ENCODE data around the gene KIF5B. TPM values are rescaled to one million over a fixed set of nuclear protein-coding genes. Genes with fewer than 3 reads are reported as not detected.
"Not testable (repeated sequence)": the region's sequence is repeated elsewhere in the genome, so short reads cannot be mapped to it uniquely, and the experiment has no call there.

Gene KIF5B
- total and polyA plus RNA-seq, 7 donors = 46.5 to 135 (median 97.4) TPM

DNA sequence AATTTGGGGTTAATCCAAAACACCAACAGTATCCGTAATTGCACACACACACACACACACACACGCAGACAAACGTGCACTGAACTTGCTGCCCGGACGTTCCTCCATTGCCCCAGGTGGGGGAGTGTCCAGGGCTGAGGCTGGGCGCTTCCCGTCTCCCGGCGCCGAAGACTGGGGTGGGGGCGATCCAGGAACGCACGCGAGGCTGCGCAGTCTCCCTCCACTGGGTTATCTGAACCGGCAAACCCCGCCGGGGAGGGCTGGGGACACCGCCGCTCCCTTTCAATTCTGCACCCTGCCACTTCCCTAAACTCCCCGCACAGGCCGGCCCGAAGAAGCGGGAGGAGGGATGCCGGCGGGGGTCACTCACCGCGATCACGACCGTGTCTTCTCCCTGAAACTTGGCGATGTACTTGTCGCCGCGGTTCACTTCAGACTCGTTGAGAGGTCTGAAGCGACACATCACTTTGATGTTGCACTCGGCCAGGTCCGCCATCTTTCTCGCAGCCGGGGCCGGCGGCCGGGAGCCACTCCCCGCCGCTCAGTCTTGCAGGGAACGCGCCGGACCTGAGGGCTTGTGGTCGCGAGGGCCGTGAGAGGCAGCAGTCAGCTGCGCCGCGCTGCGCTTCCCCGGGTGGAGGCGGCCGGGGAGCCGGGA is 618 bp downstream of the KIF5B start:
- no peaks in the 10 kb centered on the region for H3K9me3 ChIP-seq
- intact Hi-C loops (cut with DNase I) = loop anchor here in 1 of 2 donors (5.0 to 10.0 kb wide), 2 partner anchors 82 to 289 kb away; partner anchors contain the start of gene EPC1
- WGBS, 3 donors = 0 to 1% (median 1%) methylated on average over 55 to 59 of the region's 59 CpGs

DNA sequence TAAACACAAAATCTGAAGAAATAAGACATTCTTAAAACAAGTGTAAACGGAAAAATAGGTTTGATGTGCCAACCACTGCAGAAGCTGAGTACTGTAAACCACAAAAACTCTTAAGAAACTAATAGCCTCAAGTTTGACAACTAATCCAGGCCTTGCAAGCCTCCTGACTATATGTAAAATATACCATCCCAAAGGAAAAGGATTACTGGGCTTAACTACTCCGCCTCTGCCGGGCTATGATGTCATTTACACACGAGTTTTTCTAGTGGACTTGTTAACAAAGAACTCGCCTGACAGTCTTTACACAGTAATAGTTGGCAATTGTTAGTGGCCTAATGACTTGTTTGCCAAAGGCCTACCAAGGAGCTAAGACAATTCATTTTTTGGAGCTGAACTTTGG is 2.1 kb downstream of the KIF5B start:
- DNase-seq (no peak), ATAC-seq (no peak)
- intact Hi-C loops (cut with DNase I) = loop anchor here in 1 of 2 donors (10.0 kb wide), 1 partner anchor 291 kb away; the partner anchor contains the start of gene EPC1
- Histone ChIP-seq H3K27ac (peak overlapping the region; percentile 20), H3K27me3 (ENCODE audit: insufficient read depth in 3 of 3, low read length in 2 of 3) (no peaks in the 10 kb centered on the region), H3K36me3 (ENCODE audit: insufficient read depth in 1 of 2, low read depth in 1 of 2) (no peaks in the 10 kb centered on the region), H3K4me3 (peak overlapping the region; percentile 78), H3K4me1 (peaks cover 49% of the 10 kb centered on the region), H3K9me3 (no peaks in the 10 kb centered on the region)
- 11 to 18% (median 12%) methylated on average over 5 of the region's 5 CpGs for WGBS, 3 donors
- TF ChIP-seq, protein P1, sequence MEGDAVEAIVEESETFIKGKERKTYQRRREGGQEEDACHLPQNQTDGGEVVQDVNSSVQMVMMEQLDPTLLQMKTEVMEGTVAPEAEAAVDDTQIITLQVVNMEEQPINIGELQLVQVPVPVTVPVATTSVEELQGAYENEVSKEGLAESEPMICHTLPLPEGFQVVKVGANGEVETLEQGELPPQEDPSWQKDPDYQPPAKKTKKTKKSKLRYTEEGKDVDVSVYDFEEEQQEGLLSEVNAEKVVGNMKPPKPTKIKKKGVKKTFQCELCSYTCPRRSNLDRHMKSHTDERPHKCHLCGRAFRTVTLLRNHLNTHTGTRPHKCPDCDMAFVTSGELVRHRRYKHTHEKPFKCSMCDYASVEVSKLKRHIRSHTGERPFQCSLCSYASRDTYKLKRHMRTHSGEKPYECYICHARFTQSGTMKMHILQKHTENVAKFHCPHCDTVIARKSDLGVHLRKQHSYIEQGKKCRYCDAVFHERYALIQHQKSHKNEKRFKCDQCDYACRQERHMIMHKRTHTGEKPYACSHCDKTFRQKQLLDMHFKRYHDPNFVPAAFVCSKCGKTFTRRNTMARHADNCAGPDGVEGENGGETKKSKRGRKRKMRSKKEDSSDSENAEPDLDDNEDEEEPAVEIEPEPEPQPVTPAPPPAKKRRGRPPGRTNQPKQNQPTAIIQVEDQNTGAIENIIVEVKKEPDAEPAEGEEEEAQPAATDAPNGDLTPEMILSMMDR (IDR thresholded peaks at IDR 0.05) = no peak

More for the DNA sequence above, 618 bp downstream of the KIF5B start:
- peak overlapping the region; percentile 78 for H3K4me3 ChIP-seq
- peak; percentile 66 to 79 for DNase-seq
- peaks cover 39% of the 10 kb centered on the region for H3K4me1 ChIP-seq
- no peaks in the 10 kb centered on the region for H3K27me3 ChIP-seq (ENCODE audit: insufficient read depth in 3 of 3, low read length in 2 of 3)
- TF ChIP-seq, protein P1 (IDR thresholded peaks at IDR 0.05) = no peak
- H3K36me3 ChIP-seq (ENCODE audit: insufficient read depth in 1 of 2, low read depth in 1 of 2) = no peaks in the 10 kb centered on the region
- H3K27ac ChIP-seq = peak overlapping the region; percentile 98
- peak; percentile 74 to 79 (median 76) for ATAC-seq

DNA sequence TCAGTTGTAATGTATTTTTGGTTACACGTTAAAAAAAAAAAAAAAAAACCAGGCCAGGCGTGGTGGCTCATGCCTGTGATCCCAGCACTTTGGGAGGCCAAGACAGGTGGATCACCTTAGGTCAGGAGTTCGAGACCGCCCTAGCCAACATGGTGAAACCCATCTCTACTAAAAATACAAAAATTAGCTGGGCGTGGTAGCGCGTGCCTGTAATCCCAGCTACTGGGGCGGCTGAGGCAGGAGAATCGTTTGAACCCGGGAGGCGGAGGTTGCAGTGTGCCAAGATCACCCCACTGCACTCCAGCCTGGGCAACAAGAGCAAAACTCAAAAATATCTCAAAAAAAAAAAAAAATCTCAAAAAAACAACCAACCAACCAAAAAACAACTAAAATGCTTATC is 2.8 kb downstream of the KIF5B start:
- 79 to 86% (median 81%) methylated on average over 11 of the region's 11 CpGs for WGBS, 3 donors
- Histone ChIP-seq H3K4me3 (peak overlapping the region; percentile 78), H3K4me1 (peaks cover 49% of the 10 kb centered on the region)
- intact Hi-C loops (cut with DNase I) = loop anchor here in 1 of 2 donors (10.0 kb wide), 1 partner anchor 291 kb away; the partner anchor contains the start of gene EPC1
- not testable (repeated sequence) for H3K36me3 ChIP-seq (ENCODE audit: insufficient read depth in 1 of 2, low read depth in 1 of 2); ATAC-seq; H3K27me3 ChIP-seq (ENCODE audit: insufficient read depth in 3 of 3, low read length in 2 of 3); DNase-seq; H3K27ac ChIP-seq; H3K9me3 ChIP-seq

DNA sequence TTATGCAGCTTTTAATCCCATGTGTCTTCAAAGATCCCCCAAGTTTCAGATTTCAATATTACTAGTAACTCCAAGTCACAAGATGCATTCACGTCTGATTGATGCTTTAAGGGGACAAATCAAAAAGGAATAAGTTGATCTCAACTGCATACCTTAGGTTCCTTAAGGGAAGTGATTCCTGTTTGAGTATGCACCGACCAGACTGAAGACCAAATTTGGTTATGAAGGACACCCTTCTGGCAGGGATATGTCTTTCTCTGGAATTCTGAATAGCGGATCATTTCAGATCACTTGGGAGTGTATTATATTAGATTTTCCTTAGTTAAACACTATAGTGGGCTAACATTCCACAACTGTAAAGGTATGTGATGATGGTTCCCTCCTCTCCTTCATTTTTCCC is 4.3 kb downstream of the KIF5B start:
- H3K36me3 ChIP-seq (ENCODE audit: insufficient read depth in 1 of 2, low read depth in 1 of 2) = peaks cover 7 to 14% of the 10 kb centered on the region in 2 donors
- 21 to 39% (median 27%) methylated on average over 3 of the region's 3 CpGs for WGBS, 3 donors
- TF ChIP-seq, protein P1 (IDR thresholded peaks at IDR 0.05) = no peak
- no peak overlapping the region for H3K27ac ChIP-seq
- H3K27me3 ChIP-seq (ENCODE audit: insufficient read depth in 3 of 3, low read length in 2 of 3) = no peaks in the 10 kb centered on the region
- ATAC-seq (no peak), DNase-seq (no peak)
- no peaks in the 10 kb centered on the region for H3K9me3 ChIP-seq
- intact Hi-C loops (cut with DNase I) = loop anchor here in 1 of 2 donors (10.0 kb wide), 1 partner anchor 293 kb away; the partner anchor contains the start of gene EPC1
- peaks cover 47% of the 10 kb centered on the region for H3K4me1 ChIP-seq
- H3K4me3 ChIP-seq = peak overlapping the region; percentile 78

DNA sequence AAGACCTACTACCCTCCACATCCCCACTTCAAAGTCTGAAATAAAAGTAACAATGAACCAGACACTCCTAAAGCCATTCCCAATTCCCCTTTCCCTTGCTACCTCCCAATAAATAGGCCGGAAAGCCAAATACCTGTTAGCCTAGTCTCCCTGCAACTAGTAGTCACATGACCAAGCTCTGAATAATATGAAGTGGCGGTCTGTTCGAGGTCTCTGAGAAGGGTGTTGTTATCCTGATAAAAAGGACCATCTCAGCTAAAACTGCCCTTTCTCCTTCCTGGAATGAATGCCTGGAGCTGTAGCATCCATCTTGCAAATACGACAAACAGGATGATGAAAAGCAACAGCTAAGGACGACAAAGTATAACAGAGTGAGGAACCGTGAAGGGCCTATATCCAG is 6.0 kb downstream of the KIF5B start:
- WGBS, 3 donors = 62 to 70% (median 67%) methylated on average over 6 of the region's 6 CpGs
- peaks cover 7 to 30% of the 10 kb centered on the region in 2 donors for H3K36me3 ChIP-seq (ENCODE audit: insufficient read depth in 1 of 2, low read depth in 1 of 2)
- intact Hi-C loops (cut with DNase I) = loop anchor here in 1 of 2 donors (10.0 kb wide), 1 partner anchor 295 kb away; the partner anchor contains the start of gene EPC1
- no peaks in the 10 kb centered on the region for H3K9me3 ChIP-seq
- no peak overlapping the region for H3K27ac ChIP-seq
- no peak for DNase-seq
- H3K27me3 ChIP-seq (ENCODE audit: insufficient read depth in 3 of 3, low read length in 2 of 3) = no peaks in the 10 kb centered on the region
- TF ChIP-seq, protein P1 (IDR thresholded peaks at IDR 0.05) = no peak
- no peak for ATAC-seq
- H3K4me1 ChIP-seq = peaks cover 45% of the 10 kb centered on the region
- H3K4me3 ChIP-seq = no peak overlapping the region
